Breast epithelium (tissue), 3 donors: ENCODE data around the gene MROH7.

Source experiments
- POLR2A ChIP-seq: fragments of 450-650 bp; IDR thresholded peaks from one replicate; pipeline ENCODE4 v1.6.1; 2016; ENCODE audit warnings: antibody characterized with exemption, mild to moderate bottlenecking, moderate library complexity
- POLR2AphosphoS5 ChIP-seq, 3 donors: sonication (generic); formaldehyde crosslinking; IDR thresholded peaks; one replicate each; pipeline ENCODE4 v1.6.1; 2017; ENCODE audit warnings: antibody characterized with exemption in 3 of 3
- TF ChIP-seq, protein P1 (sequence below), 3 donors: fragments of 450-650 bp; IDR thresholded peaks; one replicate each; pipeline ENCODE4 v1.5.1; 2016 to 2017; ENCODE audit warnings: antibody characterized with exemption in 3 of 3, mild to moderate bottlenecking in 3 of 3, moderate library complexity in 3 of 3

DNA sequence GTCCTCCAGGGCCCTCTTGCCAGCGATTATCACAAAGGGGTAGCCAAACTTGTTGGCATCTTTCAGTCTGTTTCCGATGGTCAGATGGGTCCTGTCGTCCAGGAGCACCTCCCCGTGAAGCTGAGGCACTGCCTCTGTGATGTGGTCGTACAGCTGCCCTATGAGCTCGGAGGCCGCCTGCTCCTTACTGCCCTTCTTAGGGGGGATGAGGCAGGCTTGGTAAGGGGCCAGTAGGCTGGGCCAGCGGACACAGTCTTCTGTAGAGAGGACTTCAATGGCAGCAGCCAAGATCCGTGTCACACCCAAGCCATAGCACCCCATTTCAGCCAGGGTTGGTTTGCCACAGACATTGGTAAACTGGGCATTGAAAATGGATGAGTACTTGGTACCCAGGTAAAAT is 116.2 kb downstream of the MROH7 start:
- TF ChIP-seq, protein P1, sequence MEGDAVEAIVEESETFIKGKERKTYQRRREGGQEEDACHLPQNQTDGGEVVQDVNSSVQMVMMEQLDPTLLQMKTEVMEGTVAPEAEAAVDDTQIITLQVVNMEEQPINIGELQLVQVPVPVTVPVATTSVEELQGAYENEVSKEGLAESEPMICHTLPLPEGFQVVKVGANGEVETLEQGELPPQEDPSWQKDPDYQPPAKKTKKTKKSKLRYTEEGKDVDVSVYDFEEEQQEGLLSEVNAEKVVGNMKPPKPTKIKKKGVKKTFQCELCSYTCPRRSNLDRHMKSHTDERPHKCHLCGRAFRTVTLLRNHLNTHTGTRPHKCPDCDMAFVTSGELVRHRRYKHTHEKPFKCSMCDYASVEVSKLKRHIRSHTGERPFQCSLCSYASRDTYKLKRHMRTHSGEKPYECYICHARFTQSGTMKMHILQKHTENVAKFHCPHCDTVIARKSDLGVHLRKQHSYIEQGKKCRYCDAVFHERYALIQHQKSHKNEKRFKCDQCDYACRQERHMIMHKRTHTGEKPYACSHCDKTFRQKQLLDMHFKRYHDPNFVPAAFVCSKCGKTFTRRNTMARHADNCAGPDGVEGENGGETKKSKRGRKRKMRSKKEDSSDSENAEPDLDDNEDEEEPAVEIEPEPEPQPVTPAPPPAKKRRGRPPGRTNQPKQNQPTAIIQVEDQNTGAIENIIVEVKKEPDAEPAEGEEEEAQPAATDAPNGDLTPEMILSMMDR (IDR thresholded peaks at IDR 0.05): no peak
- TF ChIP-seq POLR2A: no peak
- no peak for TF ChIP-seq POLR2AphosphoS5 (IDR thresholded peaks at IDR 0.05)
